ENCODE data around the gene HCST.
"Not testable (repeated sequence)": the region's sequence is repeated elsewhere in the genome, so short reads cannot be mapped to it uniquely, and the experiment has no call there.

HCST gene

DNA sequence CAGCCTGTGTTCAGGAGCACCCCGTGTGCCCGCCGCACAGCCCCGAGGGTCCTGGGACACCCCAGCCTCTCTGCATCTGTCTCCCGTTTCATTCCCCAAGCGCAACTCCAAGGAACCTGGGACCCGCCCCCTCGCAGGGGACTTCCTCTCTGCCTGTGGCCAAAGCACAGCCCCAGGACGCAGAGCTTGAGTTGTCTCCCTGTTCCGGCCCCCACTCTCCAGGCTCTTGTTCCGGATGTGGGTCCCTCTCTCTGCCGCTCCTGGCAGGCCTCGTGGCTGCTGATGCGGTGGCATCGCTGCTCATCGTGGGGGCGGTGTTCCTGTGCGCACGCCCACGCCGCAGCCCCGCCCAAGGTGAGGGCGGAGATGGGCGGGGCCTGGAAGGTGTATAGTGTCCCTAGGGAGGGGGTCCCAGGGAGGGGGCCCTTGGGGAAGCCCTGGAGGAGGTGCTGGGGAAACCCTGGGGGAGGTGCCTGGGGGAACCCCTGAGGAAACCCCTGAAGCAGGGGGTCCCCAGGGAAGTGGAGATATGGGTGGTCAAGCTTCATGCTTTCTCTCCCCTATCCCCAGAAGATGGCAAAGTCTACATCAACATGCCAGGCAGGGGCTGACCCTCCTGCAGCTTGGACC, 1.3 kb downstream of the HCST start:
- H3K4me3 ChIP-seq (ENCODE audit: low read depth, low read length), result peak overlapping the region; percentile 35

GRCh38 chr19:35904311-35905068, 2.2 kb downstream of the HCST start:
- H3K4me3 ChIP-seq (ENCODE audit: low read depth, low read length), result no peak overlapping the region

- no peak overlapping the region for H3K4me3 ChIP-seq (ENCODE audit: low read depth, low read length)
Measured at GRCh38 chr19:35905178-35905727, 2.9 kb downstream of the HCST start.

DNA sequence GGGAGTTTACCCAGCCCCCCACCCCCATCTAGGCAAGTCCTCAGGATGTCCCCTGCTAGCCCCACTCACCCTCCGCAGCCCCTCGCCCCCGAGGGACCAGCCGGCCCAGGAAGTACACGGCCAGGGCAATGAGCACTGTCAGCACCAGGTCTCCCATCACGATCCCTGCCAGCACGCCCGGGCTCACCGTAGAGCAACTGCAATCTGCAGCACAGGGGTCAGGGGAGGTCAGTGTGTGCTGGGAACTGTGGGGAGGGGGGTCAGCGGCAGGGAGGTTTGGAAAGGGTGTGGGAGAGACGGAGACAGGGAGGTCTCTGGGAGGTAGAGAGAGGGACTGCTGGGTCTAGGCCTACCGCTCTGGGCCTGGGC, 5.0 kb downstream of the HCST start:
- H3K4me3 ChIP-seq (ENCODE audit: low read depth, low read length), result no peak overlapping the region

- no peak within 1 kb of the TSS for H3K4me3 ChIP-seq (ENCODE audit: low read depth, low read length)
Measured at GRCh38 chr19:35908010-35908441, 5.7 kb downstream of the HCST start, which contains the start of gene TYROBP. TYROBP (minus strand) TSS chr19:35908295; CDS start chr19:35908228, 67 bp downstream.

DNA sequence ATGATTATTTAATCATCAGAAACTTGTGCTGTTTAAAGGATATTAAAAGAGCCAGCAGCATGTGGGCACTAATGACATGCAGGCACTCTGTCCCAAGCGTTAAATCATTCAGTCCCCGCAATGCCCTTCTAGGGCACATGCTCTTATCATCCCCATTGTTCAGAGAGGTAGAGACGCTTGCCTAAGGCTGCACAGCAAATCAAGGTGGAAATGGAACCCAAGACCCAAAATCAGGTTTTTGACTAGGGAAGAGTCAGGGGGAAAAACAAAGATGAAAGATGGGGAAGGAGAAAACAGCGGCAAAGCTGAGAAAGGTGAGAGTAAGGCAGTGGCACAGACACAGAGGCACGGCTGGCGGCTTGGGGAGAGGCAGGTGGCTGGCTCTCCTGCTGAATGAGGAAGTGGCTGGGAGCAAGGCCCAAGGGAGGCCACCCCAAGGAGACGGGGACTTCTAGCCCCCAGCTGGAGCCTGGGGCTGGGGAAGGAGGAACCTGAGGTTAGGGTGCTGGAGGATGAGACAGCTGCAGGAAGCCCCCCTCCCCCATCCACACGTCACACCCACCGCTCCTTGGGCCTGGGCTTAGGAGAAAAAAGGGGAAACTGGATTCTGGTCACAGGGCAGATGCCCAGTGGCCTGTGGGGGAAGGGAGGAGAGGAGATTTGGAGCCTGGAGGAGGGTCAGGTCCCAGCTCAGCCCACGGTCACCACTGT, 6.8 kb downstream of the HCST start:
- H3K4me3 ChIP-seq (ENCODE audit: low read depth, low read length), result no peak overlapping the region

GRCh38 chr19:35909684-35910035, 7.3 kb downstream of the HCST start:
- H3K4me3 ChIP-seq (ENCODE audit: low read depth, low read length), result no peak overlapping the region

GRCh38 chr19:35910355-35910754, 8.0 kb downstream of the HCST start:
- not testable (repeated sequence) for H3K4me3 ChIP-seq (ENCODE audit: low read depth, low read length)

- no peak overlapping the region for H3K4me3 ChIP-seq (ENCODE audit: low read depth, low read length)
Measured at GRCh38 chr19:35911173-35911572, 8.8 kb downstream of the HCST start.

- no peak overlapping the region for H3K4me3 ChIP-seq (ENCODE audit: low read depth, low read length)
Measured at GRCh38 chr19:35911790-35912189, 9.5 kb downstream of the HCST start.

DNA sequence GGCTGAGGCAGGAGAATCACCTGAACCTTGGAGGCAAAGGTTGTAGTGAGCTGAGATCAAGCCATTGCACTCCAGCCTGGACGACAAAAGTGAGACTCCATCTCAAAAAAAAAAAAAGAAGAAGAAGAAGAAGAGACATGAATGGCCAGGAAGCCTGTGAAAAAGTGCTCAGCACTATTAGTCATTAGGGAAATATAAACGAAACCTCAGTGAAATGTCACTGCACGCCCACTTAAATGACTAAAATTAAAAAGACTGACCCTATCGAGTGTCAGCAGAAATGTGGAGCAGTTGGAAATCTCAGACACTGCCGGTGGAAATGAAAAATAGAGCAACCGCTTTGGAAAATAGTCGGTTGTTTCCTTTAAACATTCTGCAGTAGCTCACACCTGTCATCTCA, 11.3 kb downstream of the HCST start:
- H3K4me3 ChIP-seq (ENCODE audit: low read depth, low read length), result no peak overlapping the region

DNA sequence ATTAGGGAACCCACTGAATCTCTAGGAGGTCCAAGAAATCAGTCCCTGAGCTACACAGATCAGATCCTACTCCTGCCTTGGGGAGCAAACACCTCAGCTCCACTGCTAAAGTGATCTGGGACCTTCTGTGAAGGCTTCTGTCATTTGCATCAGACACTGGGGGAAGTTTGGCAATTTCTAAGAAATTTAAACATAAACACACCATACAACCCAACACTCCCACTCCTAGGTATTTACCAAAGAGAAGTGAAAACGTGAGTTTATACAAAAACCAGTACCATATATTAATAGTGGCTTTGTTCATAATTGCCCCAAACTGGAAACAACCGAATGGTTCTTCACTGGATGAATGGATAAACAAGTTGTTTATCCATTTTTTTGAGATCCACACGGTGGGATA, 13.1 kb downstream of the HCST start:
- no peak overlapping the region for H3K4me3 ChIP-seq (ENCODE audit: low read depth, low read length)

DNA sequence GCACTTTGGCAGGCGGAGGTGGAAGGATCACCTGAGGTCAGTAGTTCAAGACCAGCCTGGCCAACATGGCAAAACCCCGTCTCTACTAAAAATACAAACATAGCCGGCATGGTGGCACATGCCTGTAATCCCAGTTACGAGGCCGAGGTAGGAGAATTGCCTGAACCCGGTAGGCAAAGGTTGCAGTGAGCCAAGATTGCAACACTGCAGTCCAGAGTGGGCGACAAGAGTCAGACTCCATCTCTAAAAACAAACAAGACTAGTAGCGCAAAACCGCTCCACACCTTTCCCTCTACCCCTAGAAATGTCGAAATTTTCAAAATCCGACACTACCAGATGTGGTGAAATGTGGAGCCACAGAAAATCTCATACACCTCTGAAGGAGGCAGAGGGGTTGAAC, 17.0 kb downstream of the HCST start:
- H3K4me3 ChIP-seq (ENCODE audit: low read depth, low read length), result no peak overlapping the region

DNA sequence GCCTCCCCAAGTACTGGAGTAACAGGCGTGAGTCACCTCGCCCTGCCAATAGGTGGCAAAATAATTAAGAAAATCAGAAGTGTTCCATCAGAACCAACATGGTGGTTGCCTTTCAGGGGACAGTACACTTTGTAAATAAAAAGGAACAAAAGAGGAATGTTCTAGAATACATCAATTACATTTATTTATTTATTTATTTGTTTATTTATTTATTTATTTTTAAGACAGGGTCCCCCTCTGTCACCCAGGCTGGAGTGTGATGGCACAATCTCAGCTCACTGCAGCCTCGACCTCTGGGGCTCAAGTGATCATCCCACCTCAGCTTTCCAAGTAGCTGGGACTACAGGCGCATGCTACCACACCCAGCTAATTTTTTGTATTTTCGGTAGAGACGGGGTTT, 18.7 kb downstream of the HCST start:
- no peak overlapping the region for H3K4me3 ChIP-seq (ENCODE audit: low read depth, low read length)

DNA sequence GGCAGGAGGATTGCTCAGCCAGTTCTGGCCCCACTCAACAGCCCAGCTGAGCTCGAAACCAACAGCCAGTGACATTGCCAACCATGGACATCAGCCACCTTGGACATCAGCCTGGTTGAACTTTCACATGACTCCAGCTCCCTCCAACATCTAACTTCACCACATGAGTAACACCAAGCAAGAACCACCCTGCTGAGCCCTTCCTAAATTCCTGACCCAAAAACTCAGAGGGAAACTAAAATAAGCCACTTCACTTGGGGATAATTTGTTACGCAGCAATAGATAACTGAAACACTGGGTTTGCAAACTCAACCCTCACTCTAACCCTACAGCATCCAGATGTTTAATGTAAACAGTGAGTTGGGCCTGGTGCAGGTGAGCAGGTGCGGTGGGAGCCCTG, 23.2 kb downstream of the HCST start:
- H3K4me3 ChIP-seq (ENCODE audit: low read depth, low read length), result no peak overlapping the region

DNA sequence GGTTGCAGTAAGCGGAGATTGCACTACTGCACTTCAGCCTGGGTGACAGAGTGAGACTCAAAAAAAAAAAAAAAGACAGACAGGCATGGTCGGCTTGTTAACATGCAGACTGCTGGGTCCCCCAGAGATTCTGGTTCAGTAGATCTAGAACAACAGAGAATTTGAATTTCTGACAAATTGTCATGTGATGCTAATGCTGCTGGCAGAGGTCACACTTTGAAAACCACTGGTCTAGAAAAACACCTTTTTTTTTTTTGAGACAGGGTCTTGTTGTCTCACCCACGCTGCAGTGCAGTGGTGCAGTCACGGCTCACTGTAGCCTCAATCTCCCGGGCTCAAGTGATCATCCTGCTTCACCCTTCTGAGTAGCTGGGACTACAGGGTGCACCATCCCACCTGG, 26.2 kb downstream of the HCST start:
- H3K4me3 ChIP-seq (ENCODE audit: low read depth, low read length), result no peak overlapping the region

DNA sequence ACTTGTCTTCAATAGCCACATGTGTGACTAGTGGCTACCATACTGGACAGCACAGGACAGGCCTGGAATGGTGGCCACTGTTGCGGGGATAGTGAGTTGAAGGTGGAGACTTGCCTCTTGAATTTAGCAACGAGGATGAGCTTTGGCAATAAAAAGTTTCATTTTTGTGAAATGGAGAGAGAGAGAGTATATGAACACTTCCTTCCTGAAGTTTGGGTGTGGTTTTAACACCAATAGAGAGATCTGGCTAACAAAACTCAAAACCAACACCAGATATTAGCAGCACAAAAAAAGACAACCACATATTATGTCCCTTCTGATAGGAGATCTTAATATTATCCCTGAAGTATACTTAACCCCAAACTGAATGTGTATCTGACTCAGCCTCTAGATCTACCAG, 27.5 kb downstream of the HCST start:
- H3K4me3 ChIP-seq (ENCODE audit: low read depth, low read length), result no peak overlapping the region

DNA sequence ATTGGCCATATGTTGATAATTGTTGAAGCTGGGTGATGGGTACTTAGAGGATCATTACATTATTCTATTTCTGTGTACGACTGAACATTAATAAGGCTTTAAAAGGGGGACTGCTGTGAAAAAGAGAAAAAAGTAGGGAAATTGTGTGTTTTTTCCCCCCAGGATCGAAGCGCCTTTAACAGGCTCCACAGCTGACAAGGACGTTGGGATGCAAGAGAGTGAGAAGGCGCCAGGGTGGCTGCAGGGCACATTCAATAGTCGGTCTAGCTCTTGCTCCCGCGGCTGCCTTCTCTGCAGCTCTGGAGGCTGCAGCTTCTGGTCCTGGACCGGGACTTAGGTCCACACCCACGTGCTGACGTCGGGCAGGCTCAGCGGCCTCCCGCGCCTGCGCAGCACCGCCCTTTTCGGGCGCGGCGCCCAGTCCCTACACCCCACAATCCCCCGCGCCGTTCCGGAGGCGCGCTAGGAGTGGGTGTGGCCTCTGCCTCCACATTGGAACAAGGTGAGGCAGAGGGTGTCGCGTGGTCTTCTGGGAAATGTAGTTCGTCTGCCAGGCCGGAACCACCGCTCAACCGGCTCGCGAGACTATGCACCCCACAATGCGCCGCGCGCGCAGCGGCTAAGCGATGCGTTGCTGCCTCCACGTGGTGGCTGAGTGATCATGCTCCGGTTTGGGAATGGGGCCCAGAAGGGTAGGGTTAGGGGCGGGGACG, 29.0 kb downstream of the HCST start:
- H3K4me3 ChIP-seq (ENCODE audit: low read depth, low read length), result peak overlapping the region; percentile 2

DNA sequence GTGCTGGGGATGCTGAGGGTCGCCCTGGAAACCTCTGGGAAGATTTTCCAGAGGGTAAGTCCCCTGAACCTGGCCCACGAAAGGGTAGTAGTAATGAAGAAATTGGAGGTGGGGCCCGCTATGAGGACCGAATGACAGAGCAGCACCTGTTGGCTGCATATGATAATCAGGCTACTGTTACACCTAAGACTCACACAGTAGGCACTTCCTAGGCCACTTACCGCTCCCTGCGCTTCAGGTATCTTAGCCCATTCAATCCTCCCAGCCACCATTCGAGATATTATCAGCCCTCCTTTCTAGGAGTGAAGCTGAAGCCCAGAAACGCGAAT, 29.5 kb downstream of the HCST start:
- H3K4me3 ChIP-seq (ENCODE audit: low read depth, low read length), result no peak overlapping the region

GRCh38 chr19:35932291-35932936, 30.1 kb downstream of the HCST start:
- no peak overlapping the region for H3K4me3 ChIP-seq (ENCODE audit: low read depth, low read length)

All from iPS-11a (cell line).